HG03095 (cell line): ENCODE measurements around the gene C1orf116.

ENCODE experiments used
- ATAC-seq: cut with Tn5 transposase; IDR thresholded peaks from one replicate; pipeline ENCODE4 v1.9.1; 2021; ENCODE audit warnings: moderate library complexity; ENCODE audit not compliant: unreplicated experiment

C1orf116 gene

GRCh38 chr1:207020709-207021107, 11.8 kb downstream of the C1orf116 start:
- ATAC-seq = no peak

GRCh38 chr1:207020065-207020708, 12.4 kb downstream of the C1orf116 start:
- ATAC-seq = no peak

GRCh38 chr1:207019661-207020060, 12.9 kb downstream of the C1orf116 start:
- no peak for ATAC-seq

- ATAC-seq = no peak
These were observed 13.4 kb downstream of the C1orf116 start for GRCh38 chr1:207019161-207019560.

GRCh38 chr1:207018707-207019106, 13.8 kb downstream of the C1orf116 start:
- ATAC-seq = no peak

- ATAC-seq = no peak
These were observed 14.7 kb downstream of the C1orf116 start for GRCh38 chr1:207017615-207018559.

GRCh38 chr1:207015791-207016190, 16.8 kb downstream of the C1orf116 start:
- ATAC-seq = no peak

- no peak for ATAC-seq
These were observed 17.8 kb downstream of the C1orf116 start for GRCh38 chr1:207014728-207015127.

GRCh38 chr1:207013321-207014085, 19.1 kb downstream of the C1orf116 start:
- no peak for ATAC-seq

GRCh38 chr1:207010726-207011125, 21.8 kb downstream of the C1orf116 start:
- no peak for ATAC-seq

GRCh38 chr1:207009945-207010344, 22.6 kb downstream of the C1orf116 start:
- ATAC-seq = no peak

GRCh38 chr1:207009182-207009850, 23.2 kb downstream of the C1orf116 start:
- ATAC-seq = no peak

GRCh38 chr1:207007352-207008033, 25.1 kb downstream of the C1orf116 start:
- ATAC-seq = no peak

GRCh38 chr1:207006914-207007313, 25.6 kb downstream of the C1orf116 start:
- no peak for ATAC-seq

- ATAC-seq = no peak
These were observed 26.5 kb downstream of the C1orf116 start for GRCh38 chr1:207006083-207006482.

- ATAC-seq = no peak
These were observed 27.4 kb downstream of the C1orf116 start for GRCh38 chr1:207004931-207005830.

- no peak for ATAC-seq
These were observed 29.3 kb downstream of the C1orf116 start for GRCh38 chr1:207003210-207003609.

- no peak for ATAC-seq
These were observed 29.8 kb downstream of the C1orf116 start for GRCh38 chr1:207002724-207003146.
